NOMO-1 treated with DMSO at 0.1 percent for 48 hours (cell line): ENCODE results near the gene KLHL2.
"Not testable (repeated sequence)": the region's sequence is repeated elsewhere in the genome, so short reads cannot be mapped to it uniquely, and the experiment has no call there.

ENCODE experiments used
- DNase-seq: peaks from one replicate; lab custom pipeline; 2025; ENCODE audit not compliant: unreplicated experiment; lab: John Stamatoyannopoulos, UW

The KLHL2 gene

DNA sequence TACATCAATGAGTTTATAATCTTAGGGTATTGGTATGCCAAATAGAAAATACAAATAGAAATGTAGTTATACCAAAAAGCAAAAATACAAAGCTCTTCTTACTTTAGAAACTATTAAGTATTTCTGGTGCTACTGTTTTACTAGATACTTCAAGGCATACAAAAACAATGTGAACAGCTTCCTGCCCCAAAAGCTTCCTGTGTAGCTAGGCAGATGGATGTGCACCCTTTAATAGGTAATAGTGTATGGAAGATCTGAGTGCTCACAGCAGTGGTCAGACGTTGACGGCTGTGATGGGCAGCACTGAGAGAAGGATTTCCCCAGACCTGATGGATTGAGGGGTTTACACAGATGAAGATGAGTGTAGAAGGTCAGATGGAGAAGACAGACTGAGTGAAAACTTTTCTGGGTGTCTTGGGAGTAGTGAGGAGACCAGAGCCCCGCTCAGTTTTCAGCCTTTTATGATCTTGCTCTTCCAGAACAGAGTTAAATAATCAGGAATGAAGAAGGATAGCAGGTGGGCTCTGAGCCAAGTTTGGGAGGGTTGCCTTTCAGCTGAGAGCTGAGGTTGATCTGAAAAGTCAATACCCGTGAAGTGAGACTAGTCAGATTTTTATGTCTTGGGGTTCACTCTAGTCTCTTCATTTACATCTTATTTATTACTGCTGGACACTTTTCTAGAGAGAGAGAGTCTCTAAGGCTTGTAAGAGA, 22.3 kb downstream of the KLHL2 start:
- DNase-seq, result not testable (repeated sequence)

DNA sequence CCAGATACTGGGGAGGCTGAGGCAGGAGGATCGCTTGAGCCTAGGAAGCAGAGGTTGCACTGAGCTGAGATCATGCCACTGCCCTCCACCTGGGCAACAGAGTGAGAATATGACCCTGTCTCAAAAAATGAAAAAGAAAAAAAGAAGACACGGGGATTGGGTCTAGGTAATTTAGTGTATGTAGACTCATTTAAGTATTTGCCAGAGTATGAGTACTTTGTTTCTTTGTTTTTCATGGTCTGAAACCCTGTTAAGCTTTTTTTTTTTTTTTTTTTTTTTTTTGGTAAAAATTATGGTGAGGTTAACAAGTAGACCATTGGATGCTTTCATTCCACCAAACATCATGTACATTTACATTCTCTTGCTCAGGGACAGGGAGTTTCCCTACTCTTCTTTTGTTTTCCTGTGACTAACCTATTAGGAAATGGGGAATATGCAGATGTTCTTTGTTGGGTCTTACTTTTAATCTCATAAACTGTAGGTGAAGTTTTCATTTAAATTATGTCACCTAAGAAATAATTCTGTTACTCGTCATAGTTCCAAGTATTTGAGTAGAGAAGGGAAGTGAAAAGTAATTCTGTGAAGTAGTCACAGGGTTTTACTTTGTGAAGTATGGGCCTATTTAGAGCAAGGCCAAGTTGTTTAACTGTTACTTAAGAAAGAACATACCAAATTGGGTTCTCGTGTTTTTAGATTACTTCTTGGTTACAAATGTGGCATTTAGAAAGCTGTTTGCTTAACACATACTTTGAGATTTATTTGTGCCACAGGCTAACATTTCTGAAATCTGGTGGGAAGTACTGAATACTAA, 25.5 kb downstream of the KLHL2 start:
- DNase-seq, result not testable (repeated sequence)

DNA sequence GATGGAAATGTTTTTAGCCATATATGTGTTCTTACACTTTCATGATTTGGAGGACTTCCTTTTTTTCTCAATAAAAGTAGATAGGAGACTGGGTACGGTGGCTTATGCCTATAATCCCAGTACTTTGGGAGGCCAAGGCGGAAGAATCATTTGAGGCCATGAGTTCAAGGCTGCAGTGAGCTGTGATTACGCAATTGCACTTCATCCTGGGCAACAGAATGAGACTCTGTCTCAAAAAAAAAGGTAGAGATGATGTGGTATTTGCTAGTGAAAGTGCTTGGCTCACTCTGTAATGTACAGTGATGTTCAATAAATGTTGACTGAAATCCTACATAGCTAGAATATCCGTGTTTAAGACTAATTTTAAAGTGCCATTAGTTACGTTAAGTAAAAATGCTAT, 27.4 kb downstream of the KLHL2 start:
- DNase-seq, result no peak

DNA sequence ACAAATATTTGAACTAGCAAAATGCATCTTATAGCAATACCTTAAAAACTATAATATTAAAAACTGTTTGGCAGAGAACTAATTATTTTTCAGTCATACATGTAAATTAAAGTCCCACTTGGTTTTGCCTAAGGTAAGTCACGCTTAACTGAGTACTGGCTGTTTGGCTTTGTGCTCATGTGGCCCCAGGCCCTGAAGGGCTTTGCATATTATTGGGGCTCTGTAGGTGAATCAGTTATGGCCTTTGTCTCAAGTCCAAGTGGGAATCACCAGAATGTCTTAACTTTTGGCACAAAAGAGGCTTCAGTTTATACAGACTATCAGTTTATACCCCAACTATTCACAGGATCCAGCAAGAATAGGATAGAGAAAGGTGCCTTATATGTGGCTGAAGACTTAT, 29.5 kb downstream of the KLHL2 start:
- DNase-seq, result not testable (repeated sequence)

DNA sequence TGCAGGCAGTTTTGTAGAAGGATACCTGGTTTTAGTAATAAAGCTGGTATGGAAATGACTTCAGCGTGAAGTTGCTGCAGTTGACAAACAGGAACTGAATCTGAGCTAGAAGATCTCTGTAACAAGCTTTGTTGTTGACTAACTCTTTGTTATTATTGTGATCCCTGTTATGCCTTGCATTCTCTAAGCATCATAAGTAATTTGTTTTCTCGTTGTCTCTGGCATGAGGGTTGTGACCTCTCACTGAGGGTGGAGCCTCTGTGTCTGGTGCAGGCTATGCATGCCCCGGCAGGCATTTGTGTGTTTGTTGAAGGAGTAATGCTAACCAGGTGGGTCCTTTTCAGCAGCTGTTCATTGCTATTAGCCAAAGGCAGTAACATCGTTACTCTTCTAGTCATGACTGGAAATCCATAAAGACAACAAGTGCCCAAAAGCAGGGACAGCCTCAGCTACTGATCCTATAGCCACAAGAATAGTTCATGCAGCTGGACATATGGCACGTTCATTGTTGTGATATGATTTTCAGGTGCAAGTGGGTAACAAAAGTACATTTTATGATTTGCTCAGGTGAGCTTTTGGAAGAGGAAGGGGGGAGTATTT, 30.8 kb downstream of the KLHL2 start:
- peak; percentile 1 for DNase-seq

GRCh38 chr4:165240761-165241160, 33.4 kb downstream of the KLHL2 start:
- not testable (repeated sequence) for DNase-seq

- DNase-seq, result not testable (repeated sequence)
These were observed 36.8 kb downstream of the KLHL2 start for GRCh38 chr4:165244148-165244547.

DNA sequence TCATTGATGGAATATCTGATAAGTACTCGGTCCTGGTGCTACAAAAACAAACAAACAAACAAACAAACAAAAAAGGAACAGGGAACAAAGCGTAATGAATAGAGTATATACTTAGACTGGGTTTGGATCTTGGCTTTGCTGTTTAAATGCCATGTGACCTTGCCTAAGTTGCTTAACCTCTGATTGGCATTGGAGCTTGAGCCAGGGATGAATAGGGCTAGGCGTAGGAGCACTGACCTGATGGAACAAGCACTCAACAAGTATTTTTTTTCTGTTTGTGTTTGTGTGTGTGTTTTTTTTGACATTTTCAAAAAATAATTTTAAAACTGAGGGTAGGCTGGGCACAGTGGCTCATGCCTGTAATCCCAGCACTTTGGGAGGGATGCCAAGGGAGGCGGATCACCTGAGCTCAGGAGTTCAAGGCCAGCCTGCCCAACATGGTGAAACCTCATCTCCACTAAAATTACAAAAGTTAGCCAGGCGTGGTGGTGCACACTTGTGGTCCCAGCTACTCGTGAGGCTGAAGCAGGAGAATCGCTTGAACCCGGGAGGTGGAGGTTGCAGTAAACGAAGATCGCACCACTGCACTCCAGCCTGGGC, 37.3 kb downstream of the KLHL2 start:
- DNase-seq, result not testable (repeated sequence)

DNA sequence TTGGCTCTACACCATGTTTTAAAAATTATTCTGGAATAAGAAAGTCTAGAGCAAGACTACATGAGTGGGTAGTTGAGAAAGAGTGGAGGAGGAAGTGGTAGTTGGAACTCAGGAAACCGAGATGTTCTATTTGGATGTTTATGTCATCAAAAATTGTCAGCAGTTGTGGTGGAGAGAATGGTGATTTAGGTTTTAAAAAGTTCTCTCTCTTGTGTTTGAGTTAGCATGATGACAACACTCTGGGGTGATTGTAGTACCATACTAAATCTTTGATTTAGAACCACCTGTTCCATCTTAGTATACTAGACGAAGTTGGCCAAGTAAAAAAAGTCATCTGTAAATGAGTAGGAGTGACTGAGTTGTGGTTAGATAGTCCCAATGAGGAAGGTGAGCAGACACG, 40.7 kb downstream of the KLHL2 start:
- DNase-seq, result peak; percentile 58

GRCh38 chr4:165248904-165249303, 41.5 kb downstream of the KLHL2 start:
- not testable (repeated sequence) for DNase-seq

- not testable (repeated sequence) for DNase-seq
These were observed 47.4 kb downstream of the KLHL2 start for GRCh38 chr4:165254771-165255170.

DNA sequence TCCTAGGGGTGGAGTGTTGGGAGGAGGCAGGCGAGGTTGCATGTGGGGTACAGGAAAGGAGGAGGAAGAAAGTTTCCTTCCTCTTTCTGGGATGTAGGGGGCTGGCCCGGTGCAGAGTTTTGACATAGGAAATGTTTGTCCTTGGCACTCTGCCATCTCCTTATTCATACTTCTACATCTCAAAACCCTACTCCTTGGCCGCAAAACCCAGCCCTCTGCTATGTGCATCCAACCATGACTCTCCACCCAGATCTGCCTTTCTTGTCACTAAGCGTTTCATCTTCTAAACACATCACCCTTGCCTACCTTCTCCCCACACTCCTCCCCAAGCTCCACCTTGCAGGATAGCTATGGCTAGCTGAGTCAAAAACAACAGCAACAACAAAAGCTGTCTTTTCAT, 48.1 kb downstream of the KLHL2 start:
- DNase-seq, result peak; percentile 89

DNA sequence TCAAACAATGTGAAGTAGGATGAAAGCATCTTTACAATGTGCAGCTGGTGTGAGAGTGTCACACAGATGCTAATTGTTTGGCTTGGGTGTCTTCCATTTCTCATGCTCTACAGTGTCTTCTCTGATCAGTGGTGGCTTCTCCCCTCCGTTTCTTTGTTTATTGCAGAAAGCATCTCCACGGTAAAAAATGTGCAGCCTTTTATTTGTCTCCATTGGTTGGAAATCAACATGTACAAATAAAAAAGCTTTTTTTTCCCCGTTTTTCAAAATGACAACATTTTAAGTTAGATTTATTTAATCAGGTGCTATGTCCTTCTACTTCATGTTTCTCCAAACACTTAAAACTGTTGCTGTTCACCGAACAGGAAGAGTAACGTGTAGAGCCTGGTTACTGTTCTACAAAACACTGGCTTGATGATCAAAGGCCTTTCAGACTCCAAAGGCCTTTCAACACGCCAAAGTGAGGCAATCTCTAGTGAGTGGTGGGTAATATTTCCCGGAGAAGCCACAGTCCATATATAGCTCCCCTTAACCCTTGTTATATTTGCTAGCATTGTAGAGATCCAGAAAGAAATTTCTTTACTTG, 48.8 kb downstream of the KLHL2 start:
- peak; percentile 30 for DNase-seq

- DNase-seq, result not testable (repeated sequence)
These were observed 52.4 kb downstream of the KLHL2 start for GRCh38 chr4:165259776-165260175.

GRCh38 chr4:165262306-165262705, 54.9 kb downstream of the KLHL2 start:
- DNase-seq, result not testable (repeated sequence)

DNA sequence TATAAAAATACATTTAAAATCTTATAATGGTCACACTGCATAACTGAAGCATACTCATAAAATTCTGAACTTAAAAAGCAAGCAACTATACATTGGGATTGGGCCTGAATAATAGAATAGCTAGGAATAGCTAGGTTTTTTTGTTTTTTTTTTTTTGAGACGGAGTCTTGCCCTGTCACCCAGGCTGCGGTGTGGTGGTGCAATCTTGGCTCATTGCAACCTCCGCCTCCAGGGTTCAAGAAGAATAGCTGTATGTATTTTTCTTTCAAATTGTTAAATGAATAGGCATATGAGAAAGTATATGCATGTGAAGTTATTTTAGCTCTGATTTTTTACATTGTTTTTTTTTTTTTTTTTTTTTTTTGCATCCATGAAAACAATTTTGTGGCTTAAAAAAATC, 56.1 kb downstream of the KLHL2 start:
- not testable (repeated sequence) for DNase-seq

- not testable (repeated sequence) for DNase-seq
These were observed 62.6 kb downstream of the KLHL2 start for GRCh38 chr4:165269931-165270330.

DNA sequence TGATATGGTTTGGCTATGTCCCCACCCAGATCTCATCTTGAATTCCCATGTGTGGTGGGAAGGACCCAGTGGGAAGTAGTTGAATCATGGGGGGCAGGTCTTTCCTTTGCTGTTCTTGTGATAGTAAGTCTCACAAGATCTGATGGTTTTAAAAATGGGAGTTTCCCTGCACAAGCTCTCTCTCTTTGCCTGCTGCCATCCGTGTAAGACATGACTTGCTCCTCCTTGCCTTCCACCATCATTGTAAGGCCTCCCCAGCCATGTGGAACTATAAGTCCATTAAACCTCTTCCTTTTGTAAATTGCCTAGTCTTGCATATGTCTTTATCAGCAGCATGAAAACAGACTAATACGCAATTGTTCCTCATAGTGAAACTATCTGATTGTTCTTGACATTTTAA, 66.1 kb downstream of the KLHL2 start:
- DNase-seq, result not testable (repeated sequence)

GRCh38 chr4:165275357-165275756, 68.0 kb downstream of the KLHL2 start:
- not testable (repeated sequence) for DNase-seq

GRCh38 chr4:165279531-165279930, 72.2 kb downstream of the KLHL2 start:
- DNase-seq, result not testable (repeated sequence)

- DNase-seq, result not testable (repeated sequence)
These were observed 77.3 kb downstream of the KLHL2 start for GRCh38 chr4:165284697-165285096.
